ENCODE results near the gene TSSK3.

The TSSK3 gene
- 0 to 0.35 reads per million in 2 donors for total RNA-seq

- no peak for DNase-seq
Measured at GRCh38 chr1:32362474-32363313, at the start of gene TSSK3, which contains the start of gene FAM229A. TSSK3 (plus strand) TSS chr1:32362539; CDS start chr1:32362702, 163 bp downstream. FAM229A (minus strand) TSS chr1:32362485; CDS start chr1:32362091, 394 bp downstream.

- no peak for DNase-seq
Measured at GRCh38 chr1:32316903-32317277, 45.4 kb upstream of the TSSK3 start.

- no peak for DNase-seq
Measured at GRCh38 chr1:32318127-32318869, 44.0 kb upstream of the TSSK3 start.

- no peak for DNase-seq
Measured at GRCh38 chr1:32321712-32322291, 40.5 kb upstream of the TSSK3 start.

GRCh38 chr1:32327204-32327603, 35.1 kb upstream of the TSSK3 start:
- no peak for DNase-seq

GRCh38 chr1:32329931-32330466, 32.3 kb upstream of the TSSK3 start:
- DNase-seq: no peak

GRCh38 chr1:32330558-32331151, 31.7 kb upstream of the TSSK3 start:
- DNase-seq: no peak

- no peak for DNase-seq
Measured at GRCh38 chr1:32331549-32331948, 30.8 kb upstream of the TSSK3 start.

- no peak for DNase-seq
Measured at GRCh38 chr1:32332290-32333079, 29.9 kb upstream of the TSSK3 start.

- DNase-seq: no peak
Measured at GRCh38 chr1:32333251-32333963, 28.9 kb upstream of the TSSK3 start.

- DNase-seq: no peak
Measured at GRCh38 chr1:32334274-32334861, 28.0 kb upstream of the TSSK3 start.

GRCh38 chr1:32334864-32335534, 27.3 kb upstream of the TSSK3 start:
- DNase-seq: peak; percentile 67

GRCh38 chr1:32335535-32335789, 26.9 kb upstream of the TSSK3 start:
- DNase-seq: no peak

GRCh38 chr1:32335790-32336590, 26.3 kb upstream of the TSSK3 start, which contains the start of gene MARCKSL1:
MARCKSL1 (minus strand) TSS chr1:32336233; CDS start chr1:32336033, 200 bp downstream.
- DNase-seq: peak; percentile 85

- DNase-seq: no peak
Measured at GRCh38 chr1:32336591-32336932, 25.8 kb upstream of the TSSK3 start.

GRCh38 chr1:32336963-32337675, 25.2 kb upstream of the TSSK3 start:
- peak; percentile 37 for DNase-seq

GRCh38 chr1:32337855-32338636, 24.3 kb upstream of the TSSK3 start:
- DNase-seq: no peak

GRCh38 chr1:32338637-32339145, 23.6 kb upstream of the TSSK3 start:
- no peak for DNase-seq
